ENCODE measurements around the gene MANSC1. TPM values are rescaled to one million over a fixed set of nuclear protein-coding genes. Genes with fewer than 3 reads are reported as not detected.

Gene MANSC1
- total RNA-seq = 2.8 and 3.0 TPM in 2 replicates

GRCh38 chr12:12349711-12350665 lies at the start of gene MANSC1:
Gene MANSC1 (minus strand): TSS chr12:12350242. CDS start chr12:12343314, 6,928 bp downstream.

DNA sequence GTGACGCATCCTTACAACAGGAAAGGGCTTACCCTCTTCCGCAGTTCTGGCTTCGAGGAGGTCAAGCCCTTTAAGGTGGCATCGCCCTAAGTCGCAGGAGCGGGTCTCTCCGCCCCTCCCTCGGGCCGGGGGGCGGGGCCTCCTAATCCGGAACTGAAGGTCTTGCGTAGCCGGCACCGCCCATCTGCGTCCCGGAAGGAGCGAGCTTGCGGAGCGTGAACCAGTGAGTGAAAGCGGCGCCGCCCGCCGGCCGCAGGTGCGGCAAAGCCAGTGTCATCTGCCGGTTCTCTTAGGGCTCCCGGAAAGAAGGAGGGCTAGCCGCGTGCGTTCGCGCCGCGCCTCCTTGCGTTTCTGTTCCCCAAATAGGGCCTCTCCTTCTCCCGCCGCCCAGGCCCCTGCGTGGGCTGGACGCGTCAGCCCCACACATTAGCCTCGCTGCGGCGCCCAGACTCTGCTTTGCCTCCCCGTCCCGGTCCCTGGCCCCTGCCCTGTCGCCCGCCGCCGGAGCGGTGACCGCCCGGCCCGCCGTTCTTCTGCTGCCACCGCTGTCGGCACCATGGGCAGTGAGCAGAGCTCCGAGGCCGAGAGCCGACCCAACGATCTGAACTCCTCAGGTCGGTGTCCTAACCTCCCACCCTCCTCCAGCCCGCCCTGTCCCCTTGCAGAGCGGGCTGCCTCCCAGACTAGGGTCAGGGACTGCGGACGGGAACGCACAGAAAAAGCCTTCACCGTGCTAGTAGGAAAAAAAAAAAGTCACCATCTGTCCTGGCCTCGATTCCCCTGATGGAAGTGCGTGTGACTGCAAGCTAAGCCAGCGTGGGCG lies 7.1 kb upstream of the MANSC1 start, which contains the start of gene BORCS5:
Gene BORCS5 (plus strand): TSS at position 183 of the 823 bp plus-strand sequence. CDS start 374 bp downstream, at position 557.

Other genes with a start within 250 kb of the MANSC1 start
- gene LRP6, start 83.2 kb downstream of the MANSC1 start, total RNA-seq = 58.3 and 59.5 TPM in 2 replicates
- gene BORCS5, start 6.8 kb upstream of the MANSC1 start, total RNA-seq = 21.1 and 34.4 TPM in 2 replicates
- 9.6 and 11.8 TPM in 2 replicates for gene DUSP16, start 212.6 kb upstream of the MANSC1 start, total RNA-seq

All from smooth muscle cell of trachea (primary cell).